GM18868 (cell line): ENCODE measurements around the gene INSYN1.

Source experiments
- ATAC-seq: cut with Tn5 transposase; IDR thresholded peaks from one replicate; pipeline ENCODE4 v1.9.1; 2021; ENCODE audit warnings: mild to moderate bottlenecking, moderate library complexity; ENCODE audit not compliant: unreplicated experiment

Gene INSYN1

DNA sequence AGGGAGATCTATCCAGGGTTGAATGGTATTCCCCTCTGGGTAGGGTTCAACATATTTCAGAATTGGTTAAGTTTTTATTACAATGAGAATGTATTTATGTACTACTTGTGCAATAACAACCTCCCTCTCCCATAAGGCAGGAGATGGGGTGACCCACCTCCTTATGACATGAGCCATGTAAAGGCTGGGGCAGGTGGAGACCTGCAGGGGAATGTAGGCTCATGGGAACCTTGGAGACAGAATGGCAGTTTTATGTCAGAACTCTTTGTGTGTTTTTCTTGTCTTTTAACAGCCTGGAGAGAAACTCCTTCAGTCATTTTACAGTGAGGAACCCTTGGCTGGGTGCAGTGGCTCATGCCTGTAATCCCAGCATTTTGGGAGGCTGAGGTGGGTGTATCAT is 24.6 kb upstream of the INSYN1 start:
- ATAC-seq = no peak

DNA sequence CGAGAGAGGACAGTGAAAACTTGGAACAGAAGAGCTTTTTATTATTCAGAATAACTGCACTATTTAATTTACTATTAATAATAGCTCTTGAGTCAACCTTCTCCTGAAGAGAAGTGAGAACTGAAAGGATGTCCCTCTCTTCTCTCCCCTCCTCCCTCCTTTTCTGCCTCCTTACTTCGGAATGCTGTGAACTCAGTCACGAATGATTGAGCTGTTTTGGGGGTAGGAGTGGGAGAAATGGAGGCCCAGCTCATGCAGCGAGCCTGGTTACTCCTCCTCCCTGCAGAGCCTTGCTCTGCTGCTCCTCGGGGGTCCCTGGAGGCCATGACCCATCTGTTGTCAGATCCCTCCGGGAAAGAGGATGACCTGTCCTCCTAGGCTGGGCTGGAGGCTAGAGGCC is 20.3 kb upstream of the INSYN1 start:
- ATAC-seq = no peak

DNA sequence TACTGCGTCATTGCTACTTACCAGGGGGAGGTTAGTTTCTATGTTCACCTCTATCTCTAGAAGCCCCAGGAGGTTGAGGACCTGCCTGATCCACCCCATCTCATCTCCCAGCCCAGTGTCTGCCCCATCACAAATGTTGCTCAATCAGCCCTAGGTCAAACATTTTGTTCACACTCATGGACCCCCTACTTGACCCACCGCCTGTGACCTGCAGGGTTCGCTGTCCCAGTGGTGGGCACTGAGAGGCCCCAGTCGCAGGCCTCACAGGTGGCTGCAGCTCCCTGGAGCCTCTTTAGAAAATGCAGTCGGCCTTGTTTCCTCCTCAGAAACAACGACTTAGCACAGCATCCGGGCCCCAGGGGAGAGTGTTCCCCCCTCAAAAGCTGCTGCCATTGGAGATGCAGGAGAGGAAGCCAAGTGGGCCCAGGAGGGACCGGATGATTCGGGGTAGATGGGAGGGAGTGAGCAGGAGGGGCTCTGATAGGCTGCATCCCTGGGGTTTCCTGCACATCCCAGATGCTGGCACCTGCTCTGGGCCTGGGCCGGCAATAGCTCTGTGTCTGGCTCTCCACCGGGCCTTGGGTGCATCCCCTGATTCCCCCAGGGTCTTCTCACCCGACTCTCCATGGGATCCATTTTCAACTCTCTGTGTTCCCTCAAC is 18.4 kb upstream of the INSYN1 start:
- ATAC-seq = no peak

DNA sequence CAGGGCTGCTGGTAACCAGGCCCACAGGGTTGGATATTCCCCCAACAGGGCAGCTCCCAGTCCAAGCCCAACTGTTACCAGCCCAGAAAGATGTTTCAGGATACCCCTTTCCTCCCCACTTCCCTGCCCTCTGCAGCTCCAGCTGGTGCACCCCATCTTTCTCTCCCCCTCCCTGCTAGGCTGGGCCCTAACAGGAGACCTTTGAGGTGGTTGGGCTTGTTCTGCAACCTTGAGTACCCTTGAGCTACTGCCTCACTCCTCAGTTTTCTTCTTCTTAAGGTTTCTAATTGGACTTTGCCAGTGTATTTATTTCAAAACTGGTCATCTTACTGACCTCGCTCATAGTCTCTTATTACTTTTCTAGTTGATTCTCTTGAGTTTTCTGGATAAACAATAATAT is 16.9 kb upstream of the INSYN1 start:
- no peak for ATAC-seq

DNA sequence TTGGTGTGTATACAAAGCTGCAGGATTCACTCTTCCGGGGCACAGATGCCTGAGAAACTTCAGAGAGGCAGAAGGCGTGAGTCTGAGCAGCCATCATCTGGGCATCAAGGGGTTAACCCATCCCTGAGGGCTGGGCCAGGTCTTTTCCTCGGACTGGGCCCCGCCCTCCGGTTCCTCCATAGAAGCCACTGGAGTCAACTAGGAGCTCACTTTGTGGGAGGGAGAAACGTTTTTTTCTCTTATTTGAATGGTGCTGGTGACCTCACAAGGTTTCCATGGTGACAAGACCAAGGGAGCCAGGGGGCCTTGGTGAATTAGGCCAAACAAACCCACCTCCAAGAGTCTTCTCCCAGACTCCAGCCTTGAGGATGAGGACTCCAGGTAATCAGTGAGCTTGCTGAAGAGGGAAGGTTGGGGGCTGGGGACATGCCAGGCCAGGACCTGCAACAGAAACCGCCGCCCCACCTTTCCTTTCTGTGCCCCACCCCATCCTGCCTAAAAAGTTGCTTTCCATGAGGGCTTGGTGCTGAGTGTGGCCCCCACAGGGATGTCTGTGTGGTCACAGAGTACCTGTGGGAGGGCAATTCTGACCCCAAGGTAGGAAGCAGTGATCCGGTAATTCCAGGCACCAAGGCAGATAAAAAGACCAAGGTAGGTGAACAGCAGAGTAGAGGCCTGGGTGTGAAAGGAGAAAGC is 14.8 kb upstream of the INSYN1 start:
- no peak for ATAC-seq

DNA sequence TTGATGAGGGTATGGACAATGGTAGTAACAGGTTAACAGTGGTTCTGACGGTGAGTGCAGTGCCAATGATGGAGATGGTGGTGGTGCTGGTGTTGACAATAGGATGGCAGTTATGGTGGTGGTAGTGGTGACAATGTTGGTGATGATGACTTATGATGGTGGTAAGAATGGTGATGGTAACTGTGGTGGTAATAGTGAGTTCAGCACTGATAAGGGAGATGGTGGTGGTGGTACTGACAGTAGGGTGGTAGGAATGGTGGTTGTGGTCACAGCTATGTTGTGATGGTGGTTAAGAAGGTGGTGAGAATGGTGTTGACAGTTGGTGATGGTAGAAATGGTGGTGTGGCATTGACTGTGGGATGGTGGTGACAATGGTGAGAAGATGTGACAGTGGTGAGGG is 13.4 kb upstream of the INSYN1 start:
- no peak for ATAC-seq

DNA sequence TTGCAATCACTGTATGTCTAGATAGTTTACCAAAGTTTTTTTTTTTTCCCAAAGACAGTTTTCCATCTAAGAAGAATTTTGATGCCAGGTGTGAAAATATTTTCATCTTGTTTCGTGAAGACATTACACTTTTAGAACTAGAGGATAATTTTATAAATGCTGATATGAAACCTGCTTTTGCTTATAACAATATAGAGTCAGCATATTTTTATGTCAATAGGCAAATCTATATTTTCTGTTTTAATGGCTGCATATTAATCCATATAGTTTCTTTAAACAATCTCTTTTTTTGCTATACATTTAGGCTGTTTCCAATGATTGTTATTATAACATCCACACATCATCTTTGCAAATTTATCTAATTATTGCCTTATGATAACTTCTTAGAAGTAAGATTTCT is 12.6 kb upstream of the INSYN1 start:
- no peak for ATAC-seq

DNA sequence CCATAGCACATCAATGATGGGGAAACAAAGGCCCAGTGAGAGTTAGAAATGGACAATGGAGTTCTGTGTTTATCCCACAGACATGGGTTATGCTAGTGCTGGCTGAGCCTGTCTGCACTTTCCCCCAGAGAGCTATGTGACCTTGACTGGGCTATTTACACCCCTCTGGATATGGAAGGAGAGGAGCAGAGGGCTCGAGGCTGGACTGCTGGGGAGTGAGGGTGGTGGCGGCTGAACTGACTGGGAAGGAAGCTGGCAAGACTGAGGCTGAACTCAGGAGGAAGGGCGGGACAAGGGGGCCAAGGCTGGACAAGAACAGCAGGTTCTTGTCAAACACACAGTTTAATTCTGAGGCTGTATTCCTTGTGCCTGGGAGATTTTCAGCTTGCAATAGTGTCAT is 10.8 kb upstream of the INSYN1 start:
- no peak for ATAC-seq

DNA sequence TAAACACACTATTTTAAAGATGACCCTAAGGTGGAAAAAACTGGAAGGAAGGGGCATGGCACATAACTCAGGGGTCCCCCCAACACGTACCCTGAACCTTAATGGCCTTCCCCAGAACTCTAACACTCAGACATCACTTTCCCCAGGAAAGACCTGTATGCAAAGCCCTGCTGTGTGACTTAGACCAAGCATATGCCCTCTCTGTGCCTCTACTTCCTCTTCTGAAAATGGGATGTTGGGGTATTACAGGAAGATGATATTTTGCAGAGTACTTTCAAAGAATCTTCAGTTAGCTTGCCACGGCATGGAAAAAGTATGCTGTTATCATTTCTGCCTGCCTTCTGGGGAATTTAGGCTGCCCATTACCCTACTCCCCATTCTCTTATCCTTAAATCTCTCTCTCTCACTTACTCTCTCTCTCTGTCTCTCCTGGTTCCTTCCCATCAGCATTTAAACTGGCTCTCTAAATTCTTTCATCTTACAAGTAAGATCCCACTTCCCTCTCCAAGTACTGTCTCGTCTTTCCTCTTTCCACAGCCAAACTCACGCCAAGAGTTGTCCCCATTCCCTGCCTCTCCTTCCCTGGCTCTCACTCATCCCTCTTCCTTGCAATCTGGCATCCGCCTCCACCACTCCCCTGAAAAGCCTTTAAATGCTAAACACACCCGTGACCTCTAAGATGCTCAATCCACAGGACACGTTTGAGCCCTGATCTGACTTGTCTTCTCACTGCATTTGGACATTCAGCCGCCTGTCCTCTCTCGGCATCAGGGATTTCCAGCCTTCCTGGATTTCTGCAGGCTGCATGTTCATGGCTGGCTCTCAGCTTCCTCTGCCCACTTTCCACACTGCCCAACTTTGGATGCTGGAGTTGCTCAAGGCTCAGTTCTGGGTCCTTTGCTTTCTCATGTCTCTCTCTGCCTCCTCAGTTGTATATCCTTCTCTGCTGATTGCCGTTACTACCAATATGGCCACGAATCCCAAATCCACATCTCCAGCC is 7.5 kb upstream of the INSYN1 start:
- ATAC-seq = no peak

DNA sequence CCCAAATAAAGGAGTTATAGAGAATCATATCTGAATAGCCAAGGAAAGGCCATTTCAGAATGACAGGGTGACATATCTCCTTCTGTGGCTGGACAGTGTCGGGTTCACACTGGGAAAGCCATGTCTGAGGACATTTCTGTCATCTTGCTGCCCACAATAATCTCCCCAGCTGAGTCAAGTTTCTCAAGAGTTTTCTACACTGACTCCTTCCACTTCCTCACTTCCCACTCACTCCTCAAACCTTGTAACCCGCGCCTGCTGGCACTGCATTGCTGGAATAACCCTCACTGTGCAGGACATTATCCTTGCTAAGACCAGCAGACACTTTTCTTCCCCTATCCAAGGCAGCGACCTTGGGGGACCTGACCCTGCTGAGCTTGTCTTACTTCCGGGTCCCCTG is 5.3 kb upstream of the INSYN1 start:
- ATAC-seq = no peak

DNA sequence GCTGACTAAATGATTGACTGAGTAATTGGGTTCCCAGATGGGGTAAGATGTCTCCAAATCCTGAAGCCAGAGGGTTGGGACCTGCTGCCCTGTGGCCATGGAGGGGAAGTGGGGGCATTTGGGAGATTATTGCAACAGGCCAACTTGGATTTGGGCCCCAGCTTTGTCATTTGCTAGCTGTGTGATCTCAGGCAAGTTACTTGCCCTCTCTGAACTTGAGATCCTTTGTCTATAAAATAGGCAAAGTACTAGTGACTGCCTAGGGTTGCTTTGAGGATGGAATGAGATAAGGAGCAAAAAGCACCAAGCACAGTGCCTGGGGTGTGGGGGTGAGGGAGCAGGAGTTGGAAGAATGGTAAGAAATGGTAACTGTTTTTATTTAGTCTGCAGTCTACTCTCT is 4.4 kb upstream of the INSYN1 start:
- ATAC-seq = no peak

DNA sequence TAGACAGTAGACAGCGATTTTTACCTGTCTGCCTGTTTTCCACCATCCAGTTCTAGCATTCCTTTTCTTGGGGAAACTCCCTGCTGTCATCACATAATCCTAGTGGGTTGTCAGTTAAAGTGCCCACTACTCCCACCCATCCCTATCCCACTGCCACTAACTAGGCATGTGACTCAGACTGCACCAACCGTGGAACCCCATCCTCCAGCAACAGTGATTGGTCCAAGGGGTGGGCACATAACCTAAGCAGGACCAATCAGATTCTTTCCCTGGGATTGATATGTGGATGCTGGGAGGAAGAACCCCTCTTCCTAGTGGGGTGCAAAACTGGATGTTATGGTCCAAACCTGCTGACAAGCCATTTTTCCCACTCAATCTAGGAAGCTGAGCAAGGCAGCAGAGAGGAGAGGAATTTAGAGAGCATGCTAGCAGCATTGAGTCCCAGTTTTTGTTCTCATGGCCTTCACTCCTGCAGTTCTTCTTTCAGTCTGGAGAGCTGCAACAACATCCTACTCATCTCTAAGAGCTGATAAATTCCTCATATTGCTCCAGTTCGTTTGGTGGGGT is 3.9 kb upstream of the INSYN1 start:
- ATAC-seq = no peak

DNA sequence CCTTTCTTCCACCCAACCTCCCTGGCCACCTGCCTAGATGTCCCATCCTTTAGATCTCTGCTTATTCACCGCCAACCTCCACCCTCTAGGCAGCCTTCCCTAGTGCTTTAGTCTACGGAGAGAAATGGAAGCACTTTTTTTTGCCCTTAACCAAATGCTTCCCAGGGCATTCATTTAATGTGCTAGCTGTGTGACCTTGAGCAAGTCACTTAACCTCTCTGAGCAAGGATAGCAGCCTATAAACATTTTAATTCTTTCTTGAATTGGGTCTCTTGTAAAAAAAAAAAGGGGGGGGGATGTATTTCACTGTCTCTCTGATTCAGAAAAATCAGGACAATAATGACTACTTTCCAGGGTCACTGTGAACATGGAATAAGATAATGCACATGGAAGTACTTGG is 3.2 kb upstream of the INSYN1 start:
- ATAC-seq = no peak

DNA sequence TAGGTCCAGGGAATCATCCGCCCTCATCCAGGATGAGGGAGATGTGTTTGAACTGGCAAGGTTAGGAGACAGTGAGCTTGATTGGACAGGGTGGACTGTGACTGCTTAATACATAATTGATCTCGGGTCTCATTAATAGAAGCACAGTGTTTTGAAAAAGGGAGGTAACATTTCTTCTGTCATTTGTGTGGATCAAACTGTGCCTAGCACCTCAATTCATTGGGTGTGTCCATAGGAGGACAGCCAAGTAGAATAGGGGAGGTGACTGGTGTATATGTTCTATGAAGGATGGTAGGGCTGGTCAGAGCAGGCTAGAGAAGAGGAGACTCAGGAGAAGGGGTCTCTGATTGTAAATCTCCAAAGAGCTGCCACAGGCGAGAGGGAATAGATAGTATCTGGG is 2.8 kb upstream of the INSYN1 start:
- ATAC-seq = no peak

DNA sequence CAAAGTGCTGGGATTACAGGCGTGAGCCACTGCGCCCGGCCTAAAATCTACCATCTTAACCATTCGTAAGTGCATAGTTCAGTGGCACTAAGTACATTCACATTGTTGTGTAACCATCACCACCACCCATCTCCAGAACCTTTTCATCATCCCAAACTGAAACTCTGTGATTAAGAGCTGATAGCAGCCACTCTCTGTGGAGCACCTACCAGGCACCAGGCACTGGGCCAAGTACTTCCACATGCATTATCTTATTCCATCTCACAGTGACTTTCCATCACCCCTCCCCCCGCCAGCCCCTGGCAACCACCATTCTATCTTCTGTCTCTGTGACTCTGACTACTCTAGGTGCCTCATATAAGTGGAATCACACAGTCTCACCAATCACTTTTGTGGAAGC is 2.3 kb upstream of the INSYN1 start:
- ATAC-seq = no peak

DNA sequence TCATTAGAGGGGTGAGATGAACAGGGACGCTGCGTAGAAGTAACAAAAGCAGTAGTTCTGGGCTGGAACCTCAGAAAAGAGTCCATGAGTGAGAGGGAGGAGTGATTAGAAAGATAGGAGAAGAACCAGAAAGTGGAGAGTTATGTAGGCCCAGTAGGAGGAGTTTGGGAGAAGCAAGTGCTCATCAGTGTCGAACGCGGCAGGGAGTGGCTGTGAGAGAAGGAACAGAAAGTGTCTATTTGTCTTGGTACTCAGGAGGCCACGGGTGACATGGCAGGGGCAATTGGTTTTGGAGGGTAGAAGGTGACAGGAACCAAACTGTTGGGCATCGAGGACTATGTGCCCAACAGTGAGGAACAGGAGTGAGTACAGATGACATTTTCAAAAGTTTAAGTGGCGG is 1.3 kb upstream of the INSYN1 start:
- ATAC-seq = no peak

DNA sequence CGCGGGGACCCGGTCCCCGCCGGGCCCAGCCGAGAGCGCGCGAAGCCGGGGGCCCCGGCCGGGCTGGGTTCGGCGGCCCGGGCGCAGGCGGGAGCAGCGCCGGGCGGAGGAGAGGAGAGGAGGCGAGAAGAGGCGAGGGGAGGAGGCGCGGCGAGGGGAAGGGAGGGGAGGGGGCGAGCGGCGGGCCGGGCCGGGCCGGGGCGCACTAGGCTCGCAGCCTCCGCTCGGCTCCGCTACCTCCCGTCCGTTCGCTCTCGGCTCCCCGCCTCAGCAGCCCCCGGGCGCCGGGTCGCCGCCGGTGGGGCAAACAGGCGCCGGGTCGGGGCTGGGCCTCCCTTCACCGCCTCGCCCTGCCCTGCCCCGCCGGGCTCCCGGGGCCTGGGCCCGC is 351 bp downstream of the INSYN1 start:
- ATAC-seq = no peak

DNA sequence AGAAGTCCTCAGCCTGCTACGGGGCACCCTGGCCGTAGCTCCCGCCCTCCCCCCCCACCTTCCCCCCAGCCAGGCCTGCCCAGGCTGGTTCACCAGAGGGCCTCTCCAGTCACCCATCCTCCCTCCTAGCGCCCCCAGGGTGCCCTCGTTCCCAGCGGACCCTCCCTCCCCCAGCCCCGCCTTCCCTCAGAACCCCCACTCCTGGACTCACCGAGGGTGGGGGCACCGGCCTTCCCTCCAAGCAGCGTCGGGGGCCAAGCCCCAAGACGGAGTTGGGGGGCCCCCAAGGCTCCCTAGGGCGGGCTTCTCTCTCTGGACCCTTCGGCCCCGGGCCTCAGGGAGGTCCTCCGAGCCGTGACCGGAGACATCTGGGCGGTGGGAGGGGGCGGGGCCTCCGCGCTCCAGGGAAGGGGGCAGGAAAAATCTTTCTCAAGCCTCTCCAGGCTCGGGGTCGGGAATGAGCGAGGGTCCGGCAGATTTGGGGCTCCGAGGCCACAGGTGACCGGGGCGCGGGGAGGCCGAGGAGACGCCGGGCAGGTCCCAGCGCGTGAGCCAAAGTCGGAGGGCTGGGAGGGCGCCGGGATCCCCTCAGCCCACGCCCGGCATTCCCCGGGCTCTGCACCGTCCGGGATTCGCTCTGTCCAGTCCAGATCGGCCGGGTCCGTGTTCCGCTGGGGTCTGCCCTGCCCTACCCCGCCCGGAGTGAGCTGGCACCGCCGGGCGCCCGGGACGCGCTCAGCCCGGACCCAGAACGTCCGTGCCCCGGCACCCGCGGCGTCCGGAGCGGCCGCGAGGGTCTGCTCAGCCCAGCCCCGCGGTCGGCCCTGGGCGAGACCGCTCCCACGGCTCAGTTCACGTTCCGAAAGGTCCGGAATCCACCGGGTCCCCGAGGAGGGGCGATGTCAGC is 999 bp downstream of the INSYN1 start:
- ATAC-seq = no peak

DNA sequence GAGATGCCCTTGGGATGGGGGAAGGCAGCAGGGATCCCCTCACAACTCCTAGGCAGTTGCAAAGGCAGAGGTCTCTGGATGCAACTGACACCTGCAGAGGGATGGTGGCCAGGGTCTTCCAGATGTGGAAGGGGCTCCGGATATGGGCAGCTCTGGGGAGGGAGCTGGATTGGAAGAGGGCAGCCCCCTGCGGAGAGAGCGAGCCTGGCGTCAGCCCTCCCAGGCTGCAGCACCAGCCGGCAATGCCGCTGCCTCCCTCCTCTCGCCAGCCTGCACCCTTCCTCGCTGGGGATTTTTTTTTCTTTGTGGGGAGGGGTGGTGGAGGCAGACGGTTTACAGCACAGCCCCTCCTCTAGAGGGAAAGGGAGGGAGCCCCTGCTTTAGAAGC is 1.6 kb downstream of the INSYN1 start:
- no peak for ATAC-seq

DNA sequence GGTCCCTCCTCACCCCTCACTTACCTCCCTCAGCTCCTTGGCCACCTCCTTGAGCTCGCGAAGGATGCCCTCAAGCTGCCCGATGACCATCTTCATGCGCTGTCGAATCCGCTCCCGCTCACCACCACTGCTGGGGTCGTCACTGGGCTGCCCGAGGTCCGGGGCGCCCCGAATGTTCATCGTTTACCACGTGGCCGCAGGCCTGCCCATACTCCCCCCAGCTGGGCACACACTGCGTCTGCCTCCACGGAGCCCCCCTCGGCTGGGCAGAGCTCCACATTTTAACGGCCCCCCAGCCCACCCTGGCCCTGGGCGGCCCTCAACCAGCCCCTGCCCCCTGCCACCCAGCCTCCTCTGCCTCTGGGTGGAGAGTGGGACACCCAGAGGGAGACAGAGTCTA is 2.2 kb downstream of the INSYN1 start:
- no peak for ATAC-seq
